K562 (cell line): ENCODE measurements around the gene NME4. TPM values are rescaled to one million over a fixed set of nuclear protein-coding genes. Genes with fewer than 3 reads are reported as not detected.

ENCODE experiments used
- BCLAF1 ChIP-seq, 2 experiments: fragments of 450-650 bp in 1 of 2; IDR thresholded peaks; 2 replicates each; pipeline ENCODE4 v1.6.1; 2011 to 2017; ENCODE audit warnings: low read depth in 2 of 2, antibody characterized with exemption in 1 of 2, borderline replicate concordance in 1 of 2, low read length in 1 of 2, mild to moderate bottlenecking in 1 of 2, mixed read lengths in 1 of 2; ENCODE audit not compliant: control insufficient read depth in 1 of 2
- CHD4 ChIP-seq: fragments of 200-600 bp; sonication (generic); IDR thresholded peaks from 3 replicates; pipeline ENCODE4 v1.6.1; 2012; ENCODE audit warnings: low read depth, mild to moderate bottlenecking, mixed read lengths, low read length, inconsistent platforms; ENCODE audit not compliant: insufficient read depth, insufficient replicate concordance, poor library complexity, severe bottlenecking
- E2F1 ChIP-seq: sonication (generic); formaldehyde crosslinking; IDR thresholded peaks from 2 replicates; pipeline ENCODE4 v1.8.1; 2023; ENCODE audit warnings: mild to moderate bottlenecking, missing genetic modification reagents, moderate library complexity
- EGR1 ChIP-seq: fragments of 450-650 bp; conservative IDR thresholded peaks from 2 replicates; pipeline ENCODE4 v1.6.1; 2017; ENCODE audit warnings: mild to moderate bottlenecking
- EP400 ChIP-seq: fragments of 450-650 bp; IDR thresholded peaks from 2 replicates; pipeline ENCODE4 v1.6.1; 2017; ENCODE audit warnings: antibody characterized with exemption, mild to moderate bottlenecking, moderate library complexity
- FOXM1 ChIP-seq, 2 experiments: fragments of 450-650 bp in 1 of 2; sonication (generic) in 1 of 2; formaldehyde crosslinking in 1 of 2; IDR thresholded peaks; 2 replicates each; pipeline versions ENCODE4 v1.6.1 to v1.9.0; 2017 to 2022; ENCODE audit warnings: low read depth in 2 of 2, mild to moderate bottlenecking in 2 of 2, missing genetic modification reagents in 1 of 2, moderate library complexity in 1 of 2
- HCFC1 ChIP-seq: IDR thresholded peaks from 2 replicates; pipeline ENCODE4 v1.6.1; 2012; ENCODE audit warnings: low read depth, low read length, improper control_type of control experiment
- HMGXB4 ChIP-seq: sonication (generic); formaldehyde crosslinking; IDR thresholded peaks from 2 replicates; pipeline ENCODE4 v1.8.1; 2023; ENCODE audit warnings: mild to moderate bottlenecking, missing genetic modification reagents
- MAFF ChIP-seq: IDR thresholded peaks from 2 replicates; pipeline ENCODE4 v1.6.1; 2012; ENCODE audit warnings: low read length, improper control_type of control experiment
- NR3C1 ChIP-seq: sonication (generic); formaldehyde crosslinking; IDR thresholded peaks from 2 replicates; pipeline ENCODE4 v1.8.1; 2022; ENCODE audit warnings: missing genetic modification reagents
- SMARCE1 ChIP-seq: fragments of 450-650 bp; IDR thresholded peaks from 2 replicates; pipeline ENCODE4 v1.7.1; 2016; ENCODE audit warnings: mild to moderate bottlenecking
- ZBTB34 ChIP-seq: fragments of 250-450 bp; sonication (Bioruptor Pico); IDR thresholded peaks from 2 replicates; pipeline ENCODE4 v1.8.0; 2021; ENCODE audit warnings: mild to moderate bottlenecking, moderate library complexity
- ZKSCAN8 ChIP-seq: fragments of 200-800 bp; sonication (Bioruptor generic); IDR thresholded peaks from 2 replicates; pipeline ENCODE4 v1.6.1; 2016; ENCODE audit warnings: missing genetic modification characterization, missing compliant biosample characterization
- ZNF165 ChIP-seq: fragments of 250-450 bp; sonication (Bioruptor Pico); IDR thresholded peaks from 2 replicates; pipeline ENCODE4 v1.4.0; 2020; ENCODE audit warnings: borderline replicate concordance
- ZNF212 ChIP-seq: fragments of 450-650 bp; formaldehyde crosslinking; IDR thresholded peaks from 2 replicates; pipeline ENCODE4 v1.4.0; 2020; ENCODE audit warnings: mild to moderate bottlenecking
- ZNF239 ChIP-seq: fragments of 250-450 bp; sonication (Bioruptor Pico); IDR thresholded peaks from 2 replicates; pipeline ENCODE4 v1.4.0; 2020; ENCODE audit warnings: mild to moderate bottlenecking
- ZNF282 ChIP-seq: sonication (generic); formaldehyde crosslinking; IDR thresholded peaks from 2 replicates; pipeline ENCODE4 v1.8.1; 2023; ENCODE audit warnings: missing genetic modification reagents
- polyA plus RNA-seq, 8 experiments: library from polyadenylated mRNA; depleted of rRNA in 4 of 8; stranded (reverse) in 5 of 8; unstranded in 3 of 8; fragments of >200 nt; fragmentation: Nextera tagmentation in 2 of 8; fragmentation: Illumina TruSeq in 1 of 8; extraction: Ambion mirVana in 2 of 8; extraction: Trizol in 1 of 8; gene quantifications; 2 replicates each; pipeline versions ENCODE4 v1.2.1 to v1.2.3, GENCODE V29; 2011 to 2014; ENCODE audit warnings: inconsistent platforms in 1 of 8, missing spikeins in 1 of 8
- total RNA-seq, 7 experiments: library from RNA; depleted of rRNA in 6 of 7; stranded (reverse); fragments of >200 nt in 6 of 7; fragmentation: Illumina TruSeq in 2 of 7; extraction: Trizol in 2 of 7; gene quantifications; 2 replicates each; pipeline versions ENCODE4 v1.2.1 to v1.2.3, GENCODE V29; 2011 to 2021; ENCODE audit warnings: low replicate concordance in 1 of 7
- TF ChIP-seq, protein P1 (sequence below): fragments of 450-650 bp; formaldehyde crosslinking; IDR thresholded peaks from 2 replicates; pipeline ENCODE4 v1.4.0; 2020; ENCODE audit warnings: mild to moderate bottlenecking, moderate library complexity

The NME4 gene
- total and polyA plus RNA-seq, 9 of the 15 experiments (the other 6 are each of a cell fraction or from before 2014, with no cell fraction given), result 15.4 to 264 (median 139) TPM

GRCh38 chr16:425082-425718, 28.2 kb downstream of the NME4 start, which contains the start of gene RAB11FIP3 (continued):
- TF ChIP-seq CHD4 (no peak), EP400 (peak; percentile 69), ZNF282 (CRISPR knock-in tag) (no peak), SMARCE1 (no peak), BCLAF1 (IDR thresholded peaks at IDR 0.05; ENCODE audit: borderline replicate concordance in 1 of 2, control insufficient read depth in 1 of 2, low read depth in 2 of 2, low read length in 1 of 2) (no peak), ZNF212 (CRISPR knock-in tag) (no peak), ZKSCAN8 (CRISPR knock-in tag) (no peak), MAFF (no peak), ZNF165 (CRISPR knock-in tag) (no peak), NR3C1 (CRISPR knock-in tag) (peak; percentile 88), HMGXB4 (CRISPR knock-in tag) (no peak), HCFC1 (no peak), EGR1 (peak; percentile 63), ZBTB34 (CRISPR knock-in tag) (no peak), E2F1 (CRISPR knock-in tag) (peak; percentile 27; the same call in 1 of the 2 replicates), FOXM1 (IDR thresholded peaks at IDR 0.05; ENCODE audit: low read depth) (no peak), FOXM1 (CRISPR knock-in tag; IDR thresholded peaks at IDR 0.05; ENCODE audit: low read depth) (no peak), ZNF239 (CRISPR knock-in tag) (no peak)
- TF ChIP-seq, protein P1, sequence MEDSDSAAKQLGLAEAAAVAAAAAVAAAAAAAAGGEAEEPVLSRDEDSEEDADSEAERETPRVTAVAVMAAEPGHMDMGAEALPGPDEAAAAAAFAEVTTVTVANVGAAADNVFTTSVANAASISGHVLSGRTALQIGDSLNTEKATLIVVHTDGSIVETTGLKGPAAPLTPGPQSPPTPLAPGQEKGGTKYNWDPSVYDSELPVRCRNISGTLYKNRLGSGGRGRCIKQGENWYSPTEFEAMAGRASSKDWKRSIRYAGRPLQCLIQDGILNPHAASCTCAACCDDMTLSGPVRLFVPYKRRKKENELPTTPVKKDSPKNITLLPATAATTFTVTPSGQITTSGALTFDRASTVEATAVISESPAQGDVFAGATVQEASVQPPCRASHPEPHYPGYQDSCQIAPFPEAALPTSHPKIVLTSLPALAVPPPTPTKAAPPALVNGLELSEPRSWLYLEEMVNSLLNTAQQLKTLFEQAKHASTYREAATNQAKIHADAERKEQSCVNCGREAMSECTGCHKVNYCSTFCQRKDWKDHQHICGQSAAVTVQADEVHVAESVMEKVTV (CRISPR knock-in tag), result no peak
